Measurements from ENCODE around the gene OFD1.
A peak's percentile ranks its signal among the peaks of the same experiment; 100 is the strongest.

Gene OFD1

GRCh38 chrX:13747836-13748235, 13.3 kb downstream of the OFD1 start:
- H4K20me1 ChIP-seq (ENCODE audit: insufficient read depth, low read length) = no peaks in the 10 kb centered on the region
- no peaks in the 10 kb centered on the region for H3K9me3 ChIP-seq (ENCODE audit: insufficient read depth, low read length, severe bottlenecking)
- ATAC-seq (ENCODE audit: insufficient read depth, low read depth) (no peak), DNase-seq (peak; percentile 20)
- no peak overlapping the region for H3K27ac ChIP-seq (ENCODE audit: low read length)
- peaks cover 49% of the 10 kb centered on the region for H3K36me3 ChIP-seq (ENCODE audit: insufficient read depth, low read length)
- H3K4me1 ChIP-seq (ENCODE audit: insufficient read depth, low read length) = no peaks in the 10 kb centered on the region
- H3K27me3 ChIP-seq (ENCODE audit: insufficient read depth, low read length, poor library complexity) = no peaks in the 10 kb centered on the region
- TF ChIP-seq CTCF (IDR thresholded peaks at IDR 0.05; ENCODE audit: borderline replicate concordance, extremely low read depth, low read length, poor library complexity, severe bottlenecking) (peak; percentile 42), EZH2 (IDR thresholded peaks at IDR 0.05; ENCODE audit: borderline replicate concordance, low read depth, low read length, severe bottlenecking) (no peak)
- H3K4me3 ChIP-seq (ENCODE audit: low read depth in 1 of 2, low read length in 2 of 2) = no peak overlapping the region
- H3K4me2 ChIP-seq (ENCODE audit: insufficient read depth, low read length) = no peak overlapping the region
- H3K79me2 ChIP-seq (ENCODE audit: insufficient read depth, low read length) = no peaks in the 10 kb centered on the region
- no peak overlapping the region for H2AFZ ChIP-seq (ENCODE audit: low read depth, low read length)
- H3K9ac ChIP-seq (ENCODE audit: low read depth, low read length) = no peak overlapping the region

- no peak overlapping the region for H3K4me3 ChIP-seq (ENCODE audit: low read depth in 1 of 2, low read length in 2 of 2)
- H3K27me3 ChIP-seq (ENCODE audit: insufficient read depth, low read length, poor library complexity) = no peaks in the 10 kb centered on the region
- TF ChIP-seq CTCF (IDR thresholded peaks at IDR 0.05; ENCODE audit: borderline replicate concordance, extremely low read depth, low read length, poor library complexity, severe bottlenecking) (no peak), EZH2 (IDR thresholded peaks at IDR 0.05; ENCODE audit: borderline replicate concordance, low read depth, low read length, severe bottlenecking) (no peak)
- H2AFZ ChIP-seq (ENCODE audit: low read depth, low read length) = no peak overlapping the region
- peaks cover 55% of the 10 kb centered on the region for H3K36me3 ChIP-seq (ENCODE audit: insufficient read depth, low read length)
- ATAC-seq (ENCODE audit: insufficient read depth, low read depth) = no peak
- no peak overlapping the region for H3K9ac ChIP-seq (ENCODE audit: low read depth, low read length)
- DNase-seq = no peak
- no peaks in the 10 kb centered on the region for H3K4me1 ChIP-seq (ENCODE audit: insufficient read depth, low read length)
- no peaks in the 10 kb centered on the region for H3K9me3 ChIP-seq (ENCODE audit: insufficient read depth, low read length, severe bottlenecking)
- H3K79me2 ChIP-seq (ENCODE audit: insufficient read depth, low read length) = no peaks in the 10 kb centered on the region
- H3K27ac ChIP-seq (ENCODE audit: low read length) = no peak overlapping the region
- no peaks in the 10 kb centered on the region for H4K20me1 ChIP-seq (ENCODE audit: insufficient read depth, low read length)
- no peak overlapping the region for H3K4me2 ChIP-seq (ENCODE audit: insufficient read depth, low read length)
Observed at GRCh38 chrX:13748486-13748885, 13.9 kb downstream of the OFD1 start.

- Histone ChIP-seq H4K20me1 (ENCODE audit: insufficient read depth, low read length) (no peaks in the 10 kb centered on the region), H3K27ac (ENCODE audit: low read length) (no peak overlapping the region), H3K4me1 (ENCODE audit: insufficient read depth, low read length) (no peaks in the 10 kb centered on the region), H2AFZ (ENCODE audit: low read depth, low read length) (no peak overlapping the region), H3K4me2 (ENCODE audit: insufficient read depth, low read length) (no peak overlapping the region), H3K36me3 (ENCODE audit: insufficient read depth, low read length) (peaks cover 55% of the 10 kb centered on the region), H3K9me3 (ENCODE audit: insufficient read depth, low read length, severe bottlenecking) (no peaks in the 10 kb centered on the region), H3K9ac (ENCODE audit: low read depth, low read length) (no peak overlapping the region), H3K27me3 (ENCODE audit: insufficient read depth, low read length, poor library complexity) (no peaks in the 10 kb centered on the region), H3K79me2 (ENCODE audit: insufficient read depth, low read length) (no peaks in the 10 kb centered on the region), H3K4me3 (ENCODE audit: low read depth in 1 of 2, low read length in 2 of 2) (no peak overlapping the region)
- TF ChIP-seq CTCF (IDR thresholded peaks at IDR 0.05; ENCODE audit: borderline replicate concordance, extremely low read depth, low read length, poor library complexity, severe bottlenecking) = peak; percentile 57
- TF ChIP-seq EZH2 (IDR thresholded peaks at IDR 0.05; ENCODE audit: borderline replicate concordance, low read depth, low read length, severe bottlenecking) = no peak
- ATAC-seq (ENCODE audit: insufficient read depth, low read depth) = peak; percentile 70
- no peak for DNase-seq
Observed at GRCh38 chrX:13750204-13750603, 15.7 kb downstream of the OFD1 start.

- Histone ChIP-seq H3K79me2 (ENCODE audit: insufficient read depth, low read length) (no peaks in the 10 kb centered on the region), H3K36me3 (ENCODE audit: insufficient read depth, low read length) (peaks cover 53% of the 10 kb centered on the region), H3K4me3 (ENCODE audit: low read depth in 1 of 2, low read length in 2 of 2) (no peak overlapping the region), H3K27me3 (ENCODE audit: insufficient read depth, low read length, poor library complexity) (no peaks in the 10 kb centered on the region), H3K9ac (ENCODE audit: low read depth, low read length) (no peak overlapping the region), H3K4me2 (ENCODE audit: insufficient read depth, low read length) (no peak overlapping the region), H3K4me1 (ENCODE audit: insufficient read depth, low read length) (no peaks in the 10 kb centered on the region), H3K9me3 (ENCODE audit: insufficient read depth, low read length, severe bottlenecking) (no peaks in the 10 kb centered on the region), H4K20me1 (ENCODE audit: insufficient read depth, low read length) (no peaks in the 10 kb centered on the region), H3K27ac (ENCODE audit: low read length) (no peak overlapping the region), H2AFZ (ENCODE audit: low read depth, low read length) (no peak overlapping the region)
- no peak for TF ChIP-seq CTCF (IDR thresholded peaks at IDR 0.05; ENCODE audit: borderline replicate concordance, extremely low read depth, low read length, poor library complexity, severe bottlenecking)
- TF ChIP-seq EZH2 (IDR thresholded peaks at IDR 0.05; ENCODE audit: borderline replicate concordance, low read depth, low read length, severe bottlenecking) = no peak
- DNase-seq (no peak), ATAC-seq (ENCODE audit: insufficient read depth, low read depth) (no peak)
Observed at GRCh38 chrX:13750812-13751211, 16.3 kb downstream of the OFD1 start.

All from DND-41 (cell line).